Measurements from ENCODE around the gene OR10H2.

DNA sequence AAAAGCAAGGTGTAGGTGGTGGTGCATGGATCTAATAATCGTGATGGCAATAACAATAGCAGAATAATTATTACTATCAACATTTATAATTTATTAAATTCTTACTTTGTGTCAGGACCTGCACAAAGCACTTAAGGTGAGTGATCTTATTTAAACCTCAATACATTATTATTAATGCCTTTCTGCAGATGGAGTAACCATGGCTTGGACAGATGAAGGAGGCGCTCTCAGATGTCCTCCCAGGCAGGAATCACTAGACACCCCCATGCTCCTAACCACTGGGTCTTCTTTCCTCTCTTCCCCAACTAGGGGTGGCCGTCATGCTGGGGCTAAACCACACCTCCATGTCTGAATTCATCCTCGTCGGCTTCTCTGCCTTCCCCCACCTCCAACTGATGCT lies at the start of gene OR10H2:
- TF ChIP-seq MEIS1 (CRISPR knock-in tag; IDR thresholded peaks at IDR 0.05; ENCODE audit: borderline replicate concordance) (no peak), ZBTB17 (tag by site-specific recombination; IDR thresholded peaks at IDR 0.05) (no peak), ZNF138 (tag by site-specific recombination; IDR thresholded peaks at IDR 0.05; ENCODE audit: borderline replicate concordance) (no peak), HOXA7 (CRISPR knock-in tag; IDR thresholded peaks at IDR 0.05; ENCODE audit: borderline replicate concordance) (no peak), HOXD13 (CRISPR knock-in tag; IDR thresholded peaks at IDR 0.05; ENCODE audit: borderline replicate concordance) (no peak)
